ENCODE measurements around the gene KRTAP5-3.

Gene KRTAP5-3

GRCh38 chr11:1608363-1608762, at the start of gene KRTAP5-3:
Gene KRTAP5-3, minus strand, starts transcription at chr11:1608463. Its CDS starts 78 bp downstream, at chr11:1608385.
- TF ChIP-seq CTCF (IDR thresholded peaks at IDR 0.05; ENCODE audit: low read depth, low read length) (no peak), MAX (IDR thresholded peaks at IDR 0.05; ENCODE audit: low read depth, low read length) (no peak), MYC (IDR thresholded peaks at IDR 0.05; ENCODE audit: low read depth, low read length) (no peak), POLR2A (IDR thresholded peaks at IDR 0.05; ENCODE audit: extremely low read depth, insufficient read length) (no peak)
- no peak for DNase-seq (ENCODE audit: low read depth)
- no peak within 1 kb of the TSS for H3K4me3 ChIP-seq (ENCODE audit: low read depth, low read length)

- no peak for DNase-seq (ENCODE audit: low read depth)
- TF ChIP-seq POLR2A (IDR thresholded peaks at IDR 0.05; ENCODE audit: extremely low read depth, insufficient read length) (no peak), MAX (IDR thresholded peaks at IDR 0.05; ENCODE audit: low read depth, low read length) (no peak), CTCF (IDR thresholded peaks at IDR 0.05; ENCODE audit: low read depth, low read length) (no peak), MYC (IDR thresholded peaks at IDR 0.05; ENCODE audit: low read depth, low read length) (no peak)
- H3K4me3 ChIP-seq (ENCODE audit: low read depth, low read length), result no peak overlapping the region
Measured at GRCh38 chr11:1656670-1657069, 48.4 kb upstream of the KRTAP5-3 start.

- no peak for TF ChIP-seq MAX (IDR thresholded peaks at IDR 0.05; ENCODE audit: low read depth, low read length)
- no peak for TF ChIP-seq POLR2A (IDR thresholded peaks at IDR 0.05; ENCODE audit: extremely low read depth, insufficient read length)
- no peak for TF ChIP-seq MYC (IDR thresholded peaks at IDR 0.05; ENCODE audit: low read depth, low read length)
- no peak for TF ChIP-seq CTCF (IDR thresholded peaks at IDR 0.05; ENCODE audit: low read depth, low read length)
- H3K4me3 ChIP-seq (ENCODE audit: low read depth, low read length), result no peak overlapping the region
- no peak for DNase-seq (ENCODE audit: low read depth)
Measured at GRCh38 chr11:1656061-1656441, 47.8 kb upstream of the KRTAP5-3 start.

- no peak overlapping the region for H3K4me3 ChIP-seq (ENCODE audit: low read depth, low read length)
- DNase-seq (ENCODE audit: low read depth), result no peak
- TF ChIP-seq POLR2A (IDR thresholded peaks at IDR 0.05; ENCODE audit: extremely low read depth, insufficient read length) (no peak), MAX (IDR thresholded peaks at IDR 0.05; ENCODE audit: low read depth, low read length) (no peak), MYC (IDR thresholded peaks at IDR 0.05; ENCODE audit: low read depth, low read length) (no peak)
Measured at GRCh38 chr11:1655168-1656060, 47.2 kb upstream of the KRTAP5-3 start.

- TF ChIP-seq POLR2A (IDR thresholded peaks at IDR 0.05; ENCODE audit: extremely low read depth, insufficient read length), result no peak
- no peak for TF ChIP-seq MAX (IDR thresholded peaks at IDR 0.05; ENCODE audit: low read depth, low read length)
- no peak for TF ChIP-seq MYC (IDR thresholded peaks at IDR 0.05; ENCODE audit: low read depth, low read length)
- no peak for TF ChIP-seq CTCF (IDR thresholded peaks at IDR 0.05; ENCODE audit: low read depth, low read length)
- no peak for DNase-seq (ENCODE audit: low read depth)
- no peak overlapping the region for H3K4me3 ChIP-seq (ENCODE audit: low read depth, low read length)
Measured at GRCh38 chr11:1654388-1655167, 46.3 kb upstream of the KRTAP5-3 start.
